H1 (cell line): Measurements from ENCODE around the gene GJD2. TPM values are rescaled to one million over a fixed set of nuclear protein-coding genes. Genes with fewer than 3 reads are reported as not detected.

Experiments used
- ATF2 ChIP-seq: IDR thresholded peaks from 2 replicates; pipeline ENCODE4 v1.6.1; 2012; ENCODE audit warnings: low read length, inconsistent platforms
- BRCA1 ChIP-seq: IDR thresholded peaks from 2 replicates; pipeline ENCODE4 v1.6.1; 2012; ENCODE audit warnings: low read depth, low read length, improper control_type of control experiment
- EGR1 ChIP-seq: IDR thresholded peaks from 2 replicates; pipeline ENCODE4 v1.6.1; 2011; ENCODE audit warnings: low read depth, low read length, borderline replicate concordance
- POU5F1 ChIP-seq: IDR thresholded peaks from 2 replicates; pipeline ENCODE4 v1.6.1; 2011; ENCODE audit warnings: low read depth, mild to moderate bottlenecking, low read length, moderate library complexity
- RFX5 ChIP-seq: IDR thresholded peaks from 2 replicates; pipeline ENCODE4 v1.6.1; 2011; ENCODE audit warnings: low read depth, low read length, improper control_type of control experiment, borderline replicate concordance
- SP4 ChIP-seq: IDR thresholded peaks from 2 replicates; pipeline ENCODE4 v1.6.1; 2012; ENCODE audit warnings: low read length, inconsistent platforms
- SRF ChIP-seq: IDR thresholded peaks from 2 replicates; pipeline ENCODE4 v1.6.1; 2011; ENCODE audit warnings: mild to moderate bottlenecking, low read depth, low read length, moderate library complexity
- SUZ12 ChIP-seq: fragments of 200-600 bp; sonication (generic); IDR thresholded peaks from 2 replicates; pipeline ENCODE4 v1.6.1; 2012; ENCODE audit warnings: mild to moderate bottlenecking, inconsistent platforms, low read length, moderate library complexity, mixed read lengths
- TAF7 ChIP-seq: optimal IDR thresholded peaks from 2 replicates; pipeline ENCODE3; 2011; ENCODE audit warnings: low read depth, mild to moderate bottlenecking, inconsistent platforms, low read length, moderate library complexity, borderline replicate concordance
- polyA plus RNA-seq, 7 experiments: library from polyadenylated mRNA; depleted of rRNA in 3 of 7; stranded (reverse) in 5 of 7; unstranded in 2 of 7; fragments of >200 nt in 5 of 7; fragments of 200-250 nt in 2 of 7; gene quantifications; 1 replicate in 5 of 7; 2 replicates in 1 of 7; 4 replicates in 1 of 7; pipeline versions ENCODE4 v1.2.1 to v1.2.3, GENCODE V29; 2011 to 2013; ENCODE audit warnings: missing spikeins in 2 of 7, mixed read lengths in 2 of 7
- total RNA-seq: library from RNA; stranded (reverse); fragmentation: NEBNext Ultra II Directional; extraction: Animal tissue kit (Norgen Biotek cat#: 25700); gene quantifications from 2 replicates; pipeline ENCODE4 v1.2.1, GENCODE V29; 2021

The GJD2 gene
- total and polyA plus RNA-seq, 2 of the 8 experiments (the other 6 are each of a cell fraction or from before 2014, with no cell fraction given): 0.39 to 0.54 TPM

GRCh38 chr15:34782901-34783300 is 28.1 kb upstream of the GJD2 start (continued):
- TF ChIP-seq EGR1 (no peak), BRCA1 (no peak), ATF2 (no peak), TAF7 (no peak), RFX5 (no peak), POU5F1 (no peak), SUZ12 (no peak), SP4 (no peak), SRF (no peak)
